SK-N-SH (cell line): ENCODE measurements around the gene ARHGAP25. TPM values are rescaled to one million over a fixed set of nuclear protein-coding genes. Genes with fewer than 3 reads are reported as not detected.

ENCODE experiments used
- CTCF ChIA-PET: fragments of 300-600, 350-600 bp; formaldehyde crosslinking; extraction: SDS; loops from one replicate; lab custom pipeline; 2021; lab: Yijun Ruan, JAX
- POLR2A ChIA-PET: fragments of 350-600 bp; sonication (Branson Sonifier 250); formaldehyde crosslinking; extraction: SDS; loops from one replicate; lab custom pipeline; 2020; ENCODE audit warnings: antibody characterized with exemption, inconsistent platforms; lab: Yijun Ruan, JAX
- DNase-seq: peaks from one replicate; pipeline ENCODE4 v3.0.0; 2012
- H2AFZ ChIP-seq: fragments of 200-600 bp; sonication (generic); 2 replicates; pipeline ENCODE4 v1.8.1; 2016; ENCODE audit warnings: antibody characterized with exemption, mild to moderate bottlenecking, low read depth
- H3F3A ChIP-seq: fragments of 200-600 bp; sonication (generic); replicated peaks from 2 replicates; pipeline ENCODE3; 2016; ENCODE audit warnings: antibody characterized with exemption, mild to moderate bottlenecking; ENCODE audit not compliant: insufficient read depth
- H3K27ac ChIP-seq, 2 experiments: fragments of 200-500 bp in 1 of 2; fragments of 200-600 bp in 1 of 2; sonication (Bioruptor generic) in 1 of 2; sonication (generic), shearing (Covaris generic) in 1 of 2; 2 replicates each; pipeline versions ENCODE4 v1.5.1 to v1.6.1; 2014 to 2016; ENCODE audit warnings: low read depth in 2 of 2, inconsistent platforms in 1 of 2, low read length in 1 of 2, mild to moderate bottlenecking in 1 of 2, mixed read lengths in 1 of 2
- H3K27me3 ChIP-seq: fragments of 200-600 bp; sonication (generic), shearing (Covaris generic); 2 replicates; pipeline ENCODE4 v1.6.1; 2016; ENCODE audit warnings: mixed run types; ENCODE audit not compliant: insufficient read depth
- H3K36me3 ChIP-seq, 2 experiments: fragments of 200-500 bp in 1 of 2; fragments of 200-600 bp in 1 of 2; sonication (Bioruptor generic) in 1 of 2; sonication (generic) in 1 of 2; replicated peaks in 1 of 2; 2 replicates each; pipeline versions ENCODE3 to v1.5.1; 2014 to 2016; ENCODE audit warnings: low read length in 1 of 2, mild to moderate bottlenecking in 1 of 2; ENCODE audit not compliant: insufficient read depth in 2 of 2, control insufficient read depth in 1 of 2
- H3K4me1 ChIP-seq, 2 experiments: fragments of 200-500 bp in 1 of 2; fragments of 200-600 bp in 1 of 2; sonication (Bioruptor generic) in 1 of 2; sonication (generic), shearing (Covaris generic) in 1 of 2; 2 replicates each; pipeline versions ENCODE4 v1.5.1 to v1.6.1; 2014 to 2016; ENCODE audit warnings: low read depth in 1 of 2, low read length in 1 of 2, mixed run types in 1 of 2; ENCODE audit not compliant: insufficient read depth in 2 of 2, control insufficient read depth in 1 of 2
- H3K4me2 ChIP-seq: fragments of 200-600 bp; sonication (generic), shearing (Covaris generic); 2 replicates; pipeline ENCODE4 v1.6.1; 2017; ENCODE audit warnings: mixed run types
- H3K4me3 ChIP-seq, 2 experiments: fragments of 200-500 bp in 1 of 2; fragments of 200-600 bp in 1 of 2; sonication (Bioruptor generic) in 1 of 2; sonication (generic), shearing (Covaris generic) in 1 of 2; 2 replicates each; pipeline versions ENCODE4 v1.5.1 to v1.8.1; 2014 to 2016; ENCODE audit warnings: low read depth in 2 of 2, inconsistent platforms in 1 of 2, low read length in 1 of 2, mild to moderate bottlenecking in 1 of 2, mixed read lengths in 1 of 2, moderate library complexity in 1 of 2
- H3K79me2 ChIP-seq: fragments of 200-600 bp; sonication (generic); 2 replicates; pipeline ENCODE4 v1.8.1; 2017; ENCODE audit warnings: mild to moderate bottlenecking; ENCODE audit not compliant: insufficient read depth
- H3K9ac ChIP-seq: fragments of 200-600 bp; sonication (generic); 2 replicates; pipeline ENCODE4 v1.6.1; 2017; ENCODE audit warnings: mixed run types
- H3K9me2 ChIP-seq: fragments of 200-600 bp; sonication (generic); 2 replicates; pipeline ENCODE4 v1.6.1; 2017; ENCODE audit warnings: mixed run types
- H3K9me3 ChIP-seq: fragments of 200-600 bp; sonication (generic); 2 replicates; pipeline ENCODE4 v1.6.1; 2017; ENCODE audit warnings: mixed run types, mild to moderate bottlenecking, moderate library complexity
- H4K20me1 ChIP-seq: fragments of 200-600 bp; sonication (generic); 2 replicates; pipeline ENCODE4 v1.6.1; 2017; ENCODE audit warnings: mild to moderate bottlenecking, mixed run types; ENCODE audit not compliant: insufficient read depth
- CTCF ChIP-seq: fragments of 200-600 bp; sonication (generic); IDR thresholded peaks from 2 replicates; pipeline ENCODE4 v1.6.1; 2017; ENCODE audit warnings: antibody characterized with exemption, mild to moderate bottlenecking, moderate library complexity
- EP300 ChIP-seq, 2 experiments: IDR thresholded peaks; 2 replicates each; pipeline versions ENCODE4 v1.4.0 to v1.6.1; 2012; ENCODE audit warnings: borderline replicate concordance in 1 of 2, low read depth in 1 of 2, low read length in 1 of 2
- FOSL2 ChIP-seq: IDR thresholded peaks from 2 replicates; pipeline ENCODE4 v1.4.0; 2012; ENCODE audit warnings: low read depth, mild to moderate bottlenecking, moderate library complexity, borderline replicate concordance
- FOXM1 ChIP-seq: IDR thresholded peaks from 2 replicates; pipeline ENCODE4 v1.4.0; 2012; ENCODE audit warnings: low read depth, mild to moderate bottlenecking
- GATA2 ChIP-seq: sonication (generic); formaldehyde crosslinking; IDR thresholded peaks from 2 replicates; pipeline ENCODE4 v1.5.0; 2020; ENCODE audit warnings: mild to moderate bottlenecking, missing genetic modification reagents
- JUND ChIP-seq: IDR thresholded peaks from 2 replicates; pipeline ENCODE4 v1.4.0; 2012
- MAX ChIP-seq: IDR thresholded peaks from 2 replicates; pipeline ENCODE4 v1.4.0; 2012; ENCODE audit warnings: low read depth
- MEF2A ChIP-seq: IDR thresholded peaks from 2 replicates; pipeline ENCODE4 v1.4.0; 2012; ENCODE audit warnings: low read depth, borderline replicate concordance
- MXI1 ChIP-seq: IDR thresholded peaks from 2 replicates; pipeline ENCODE4 v1.6.1; 2012; ENCODE audit warnings: mild to moderate bottlenecking, low read depth, low read length, improper control_type of control experiment
- NFIC ChIP-seq: IDR thresholded peaks from 2 replicates; pipeline ENCODE4 v1.4.0; 2012; ENCODE audit warnings: borderline replicate concordance
- NRF1 ChIP-seq: IDR thresholded peaks from 2 replicates; pipeline ENCODE4 v1.6.1; 2012; ENCODE audit warnings: low read depth, mild to moderate bottlenecking, low read length
- RAD21 ChIP-seq: IDR thresholded peaks from 2 replicates; pipeline ENCODE4 v1.6.1; 2012; ENCODE audit warnings: mild to moderate bottlenecking, low read length
- RFX5 ChIP-seq: IDR thresholded peaks from 2 replicates; pipeline ENCODE4 v1.6.1; 2012; ENCODE audit warnings: mild to moderate bottlenecking, improper control_type of control experiment, low read length
- RXRA ChIP-seq: IDR thresholded peaks from 2 replicates; pipeline ENCODE4 v1.4.0; 2012; ENCODE audit warnings: low read depth, mild to moderate bottlenecking, borderline replicate concordance
- SIN3A ChIP-seq: IDR thresholded peaks from 2 replicates; pipeline ENCODE4 v1.6.1; 2012; ENCODE audit warnings: low read depth, mild to moderate bottlenecking, low read length, moderate library complexity, borderline replicate concordance
- TCF12 ChIP-seq: IDR thresholded peaks from 2 replicates; pipeline ENCODE4 v1.4.0; 2012
- TEAD4 ChIP-seq: IDR thresholded peaks from 2 replicates; pipeline ENCODE4 v1.4.0; 2012; ENCODE audit warnings: mild to moderate bottlenecking, borderline replicate concordance; ENCODE audit not compliant: insufficient read depth
- YY1 ChIP-seq: IDR thresholded peaks from 2 replicates; pipeline ENCODE4 v1.4.0; 2012; ENCODE audit warnings: low read depth, mild to moderate bottlenecking
- ZBTB33 ChIP-seq: IDR thresholded peaks from 2 replicates; pipeline ENCODE4 v1.4.0; 2012; ENCODE audit warnings: low read depth, borderline replicate concordance
- WGBS: methylation state at CpG from one replicate; pipeline ENCODE4 v1.1.6; 2017; ENCODE audit warnings: low lambda C conversion rate; 5-methylcytosine and 5-hydroxymethylcytosine counted together
- polyA plus RNA-seq, 3 experiments: library from polyadenylated mRNA; depleted of rRNA; stranded (reverse); fragments of >200 nt; gene quantifications; 2 replicates each; pipeline ENCODE4 v1.2.3, GENCODE V29; 2012
- TF ChIP-seq, protein P1 (sequence below): IDR thresholded peaks from 2 replicates; pipeline ENCODE4; 2012
- TF ChIP-seq, protein P2 (sequence below): IDR thresholded peaks from 2 replicates; pipeline ENCODE4 v1.4.0; 2012; ENCODE audit warnings: low read depth, borderline replicate concordance
- TF ChIP-seq, protein P3 (sequence below): fragments of 150-350 bp; IDR thresholded peaks from 2 replicates; pipeline ENCODE4 v1.6.1; 2016; ENCODE audit warnings: mild to moderate bottlenecking, low read depth, low read length

Gene ARHGAP25
- polyA plus RNA-seq, 1 of the 3 experiments (the other 2 are of a cell fraction), result not detected

DNA sequence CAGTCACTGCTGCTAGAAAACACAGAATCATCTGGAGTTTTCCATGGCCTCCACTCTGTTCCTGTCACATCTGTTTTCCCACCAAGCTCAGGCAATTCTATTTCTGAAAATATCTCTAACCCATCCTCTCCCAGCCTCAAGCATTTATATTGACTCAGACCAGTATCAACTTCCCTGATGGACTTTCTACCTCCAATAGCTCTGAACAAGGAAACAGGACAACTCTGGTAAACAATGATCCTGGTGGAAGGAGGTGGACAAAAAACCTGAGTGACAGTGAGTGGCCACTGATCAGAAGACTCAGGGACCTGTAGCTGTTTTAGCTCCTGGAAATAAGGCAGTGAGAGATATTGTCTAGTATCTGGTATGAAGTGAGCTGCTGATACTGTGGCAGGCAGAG is 113.1 kb downstream of the ARHGAP25 start:
- TF ChIP-seq NFIC, result no peak
- no peak for TF ChIP-seq RFX5
- no peak for TF ChIP-seq MEF2A
- no peak for TF ChIP-seq JUND
- no peak for TF ChIP-seq EP300 (IDR thresholded peaks at IDR 0.05; ENCODE audit: borderline replicate concordance in 1 of 2, low read depth in 1 of 2, low read length in 1 of 2)
- TF ChIP-seq MAX, result no peak
- TF ChIP-seq, protein P1, sequence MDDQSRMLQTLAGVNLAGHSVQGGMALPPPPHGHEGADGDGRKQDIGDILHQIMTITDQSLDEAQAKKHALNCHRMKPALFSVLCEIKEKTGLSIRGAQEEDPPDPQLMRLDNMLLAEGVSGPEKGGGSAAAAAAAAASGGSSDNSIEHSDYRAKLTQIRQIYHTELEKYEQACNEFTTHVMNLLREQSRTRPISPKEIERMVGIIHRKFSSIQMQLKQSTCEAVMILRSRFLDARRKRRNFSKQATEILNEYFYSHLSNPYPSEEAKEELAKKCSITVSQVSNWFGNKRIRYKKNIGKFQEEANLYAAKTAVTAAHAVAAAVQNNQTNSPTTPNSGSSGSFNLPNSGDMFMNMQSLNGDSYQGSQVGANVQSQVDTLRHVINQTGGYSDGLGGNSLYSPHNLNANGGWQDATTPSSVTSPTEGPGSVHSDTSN, result no peak
- no peak for TF ChIP-seq SIN3A
- TF ChIP-seq, all 33 proteins: peak for 0
- Histone ChIP-seq H3K9me2 (no peaks in the 10 kb centered on the region), H3K4me1 (no peaks in the 10 kb centered on the region), H3K9ac (no peak overlapping the region), H2AFZ (no peak overlapping the region), H3K79me2 (no peaks in the 10 kb centered on the region), H3K9me3 (no peaks in the 10 kb centered on the region), H3K36me3 (no peaks in the 10 kb centered on the region), H4K20me1 (no peaks in the 10 kb centered on the region), H3F3A (no peaks in the 10 kb centered on the region), H3K27me3 (peaks cover 23% of the 10 kb centered on the region; the same call in 1 of the 2 replicates), H3K4me3 (no peak overlapping the region), H3K4me2 (no peak overlapping the region), H3K27ac (no peak overlapping the region)
- CTCF ChIA-PET, result interaction anchor here (1.1 to 1.7 kb wide), 4 partner anchors 9 to 77 kb away, joined by 3 to 7 read pairs (median 6); no protein-coding TSS in a partner anchor
- POLR2A ChIA-PET, result no interaction called here
- no peak for DNase-seq

- 53% methylated on average over 4 of the region's 4 CpGs for WGBS
- TF ChIP-seq, protein P2, sequence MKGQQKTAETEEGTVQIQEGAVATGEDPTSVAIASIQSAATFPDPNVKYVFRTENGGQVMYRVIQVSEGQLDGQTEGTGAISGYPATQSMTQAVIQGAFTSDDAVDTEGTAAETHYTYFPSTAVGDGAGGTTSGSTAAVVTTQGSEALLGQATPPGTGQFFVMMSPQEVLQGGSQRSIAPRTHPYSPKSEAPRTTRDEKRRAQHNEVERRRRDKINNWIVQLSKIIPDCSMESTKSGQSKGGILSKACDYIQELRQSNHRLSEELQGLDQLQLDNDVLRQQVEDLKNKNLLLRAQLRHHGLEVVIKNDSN, result no peak
- TF ChIP-seq RAD21, result no peak
- no peak for TF ChIP-seq TEAD4
- no peak for TF ChIP-seq ZBTB33
- no peak for TF ChIP-seq NRF1
- TF ChIP-seq RXRA, result no peak
- TF ChIP-seq CTCF, result no peak
- TF ChIP-seq FOSL2, result no peak
- TF ChIP-seq, protein P3, sequence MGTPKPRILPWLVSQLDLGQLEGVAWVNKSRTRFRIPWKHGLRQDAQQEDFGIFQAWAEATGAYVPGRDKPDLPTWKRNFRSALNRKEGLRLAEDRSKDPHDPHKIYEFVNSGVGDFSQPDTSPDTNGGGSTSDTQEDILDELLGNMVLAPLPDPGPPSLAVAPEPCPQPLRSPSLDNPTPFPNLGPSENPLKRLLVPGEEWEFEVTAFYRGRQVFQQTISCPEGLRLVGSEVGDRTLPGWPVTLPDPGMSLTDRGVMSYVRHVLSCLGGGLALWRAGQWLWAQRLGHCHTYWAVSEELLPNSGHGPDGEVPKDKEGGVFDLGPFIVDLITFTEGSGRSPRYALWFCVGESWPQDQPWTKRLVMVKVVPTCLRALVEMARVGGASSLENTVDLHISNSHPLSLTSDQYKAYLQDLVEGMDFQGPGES, result no peak
- no peak for TF ChIP-seq MXI1
- no peak for TF ChIP-seq GATA2
- TF ChIP-seq TCF12, result no peak
- TF ChIP-seq MAX, result no peak
- no peak for TF ChIP-seq YY1
- no peak for TF ChIP-seq FOXM1
- TF ChIP-seq MEF2A, result no peak
- TF ChIP-seq SIN3A, result no peak
Measured at GRCh38 chr2:68849579-68850030, 115.0 kb downstream of the ARHGAP25 start.

More at GRCh38 chr2:68849579-68850030, 115.0 kb downstream of the ARHGAP25 start:
- Histone ChIP-seq H3F3A (no peaks in the 10 kb centered on the region), H3K9ac (no peak overlapping the region), H3K27me3 (peaks cover 23% of the 10 kb centered on the region; the same call in 1 of the 2 replicates), H4K20me1 (no peaks in the 10 kb centered on the region), H3K4me2 (no peak overlapping the region), H3K4me3 (no peak overlapping the region), H2AFZ (no peak overlapping the region), H3K79me2 (no peaks in the 10 kb centered on the region), H3K4me1 (no peaks in the 10 kb centered on the region), H3K27ac (no peak overlapping the region), H3K9me3 (no peaks in the 10 kb centered on the region), H3K36me3 (no peaks in the 10 kb centered on the region), H3K9me2 (no peaks in the 10 kb centered on the region)
- CTCF ChIA-PET, result interaction anchor here (1.2 kb wide), 1 partner anchor 15 kb away, joined by 3 read pairs; no protein-coding TSS in a partner anchor
- POLR2A ChIA-PET, result no interaction called here
- DNase-seq, result no peak
